CD14-positive monocyte (primary cell): ENCODE measurements around the gene SMIM13. TPM values are rescaled to one million over a fixed set of nuclear protein-coding genes. Genes with fewer than 3 reads are reported as not detected.
A peak's percentile ranks its signal among the peaks of the same experiment; 100 is the strongest.

Experiments used
- DNase-seq, 3 donors: peaks; one replicate each; pipeline ENCODE4 v3.0.0-alpha.2; 2011 to 2022
- H2AFZ ChIP-seq: 2 replicates; pipeline ENCODE4 v1.6.0; 2012; ENCODE audit warnings: mild to moderate bottlenecking, low read depth, low read length, inconsistent platforms; ENCODE audit not compliant: insufficient read depth, poor library complexity, severe bottlenecking
- H3K27ac ChIP-seq, 2 donors: 1 replicate in 1 of 2; 2 replicates in 1 of 2; pipeline ENCODE4 v1.5.1; 2012 to 2013; ENCODE audit warnings: low read length in 2 of 2, control low read depth in 1 of 2, inconsistent platforms in 1 of 2, low read depth in 1 of 2, mild to moderate bottlenecking in 1 of 2
- H3K27me3 ChIP-seq, 2 donors: one replicate each; pipeline versions ENCODE4 v1.6.0 to v1.6.1; 2011 to 2013; ENCODE audit warnings: low read length in 2 of 2; ENCODE audit not compliant: control insufficient read depth in 2 of 2, insufficient read depth in 2 of 2
- H3K36me3 ChIP-seq, 2 donors: replicated peaks in 1 of 2; 1 replicate in 1 of 2; 2 replicates in 1 of 2; pipeline versions ENCODE4 v1.5.1 to v1.6.1; 2012 to 2013; ENCODE audit warnings: low read length in 2 of 2, control low read depth in 1 of 2, inconsistent platforms in 1 of 2, mild to moderate bottlenecking in 1 of 2; ENCODE audit not compliant: insufficient read depth in 2 of 2, control insufficient read depth in 1 of 2
- H3K4me1 ChIP-seq, 2 donors: 1 replicate in 1 of 2; 2 replicates in 1 of 2; pipeline versions ENCODE4 v1.5.1 to v1.6.1; 2012 to 2013; ENCODE audit warnings: low read length in 2 of 2, control low read depth in 1 of 2, inconsistent platforms in 1 of 2, mild to moderate bottlenecking in 1 of 2, moderate library complexity in 1 of 2; ENCODE audit not compliant: insufficient read depth in 2 of 2, control insufficient read depth in 1 of 2
- H3K4me2 ChIP-seq: replicated peaks from 2 replicates; pipeline ENCODE3; 2012; ENCODE audit warnings: low read length, moderate library complexity, mild to moderate bottlenecking; ENCODE audit not compliant: poor library complexity, severe bottlenecking; ENCODE audit errors: extremely low read depth
- H3K4me3 ChIP-seq, 3 experiments: fragments of 200-600 bp in 1 of 3; sonication (generic) in 1 of 3; replicated peaks in 1 of 3; 1 replicate in 2 of 3; 2 replicates in 1 of 3; pipeline ENCODE4 v1.5.1; 2011 to 2013; ENCODE audit warnings: low read length in 3 of 3, mild to moderate bottlenecking in 3 of 3, control low read depth in 2 of 3, low read depth in 2 of 3, inconsistent platforms in 1 of 3, moderate library complexity in 1 of 3
- H3K79me2 ChIP-seq: 2 replicates; pipeline ENCODE4 v1.6.0; 2012; ENCODE audit warnings: mild to moderate bottlenecking, control low read depth, inconsistent platforms, low read length, moderate library complexity; ENCODE audit not compliant: insufficient read depth
- H3K9ac ChIP-seq: 2 replicates; pipeline ENCODE4 v1.6.0; 2017; ENCODE audit warnings: low read length, mild to moderate bottlenecking; ENCODE audit not compliant: insufficient read depth, poor library complexity, severe bottlenecking
- H3K9me3 ChIP-seq, 2 donors: replicated peaks in 1 of 2; 1 replicate in 1 of 2; 2 replicates in 1 of 2; pipeline versions ENCODE4 v1.5.1 to v1.6.1; 2012 to 2013; ENCODE audit warnings: low read length in 2 of 2, control low read depth in 1 of 2; ENCODE audit not compliant: control insufficient read depth in 1 of 2, insufficient read depth in 1 of 2
- H4K20me1 ChIP-seq: 2 replicates; pipeline ENCODE4 v1.6.0; 2012; ENCODE audit warnings: mild to moderate bottlenecking, low read length, control low read depth, moderate library complexity; ENCODE audit not compliant: insufficient read depth
- H3K27ac Mint-ChIP-seq, 7 donors: one replicate each; pipeline ENCODE4 v1.8.0; 2020; ENCODE audit warnings: mild to moderate bottlenecking in 7 of 7, mixed read lengths in 7 of 7, moderate library complexity in 6 of 7, inconsistent platforms in 2 of 7
- H3K27me3 Mint-ChIP-seq, 3 donors: one replicate each; pipeline ENCODE4 v1.8.0; 2021 to 2022; ENCODE audit warnings: low read depth in 3 of 3, mild to moderate bottlenecking in 3 of 3, mixed read lengths in 3 of 3, moderate library complexity in 3 of 3, inconsistent platforms in 1 of 3
- H3K36me3 Mint-ChIP-seq, 2 donors: one replicate each; pipeline ENCODE4 v1.8.0; 2020; ENCODE audit warnings: mixed read lengths in 2 of 2, inconsistent platforms in 1 of 2, mild to moderate bottlenecking in 1 of 2
- H3K4me1 Mint-ChIP-seq: one replicate; pipeline ENCODE4 v1.8.0; 2020; ENCODE audit warnings: mild to moderate bottlenecking, mixed read lengths
- H3K4me3 Mint-ChIP-seq, 2 donors: one replicate each; pipeline ENCODE4 v1.8.0; 2020; ENCODE audit warnings: mild to moderate bottlenecking in 2 of 2, mixed read lengths in 2 of 2, moderate library complexity in 1 of 2
- H3K9me3 Mint-ChIP-seq, 7 donors: one replicate each; pipeline ENCODE4 v1.8.0; 2020 to 2022; ENCODE audit warnings: mixed read lengths in 7 of 7, mild to moderate bottlenecking in 6 of 7, moderate library complexity in 6 of 7, inconsistent platforms in 2 of 7
- CTCF ChIP-seq: fragments of 200-600 bp; IDR thresholded peaks from one replicate; pipeline ENCODE4 v1.8.0; 2022; ENCODE audit warnings: antibody characterized with exemption, mild to moderate bottlenecking
- WGBS: methylation state at CpG from one replicate; pipeline ENCODE4 v1.1.5; 2013; ENCODE audit warnings: missing lambda C conversion rate; ENCODE audit not compliant: insufficient coverage; 5-methylcytosine and 5-hydroxymethylcytosine counted together
- intact Hi-C, 2 donors: fragments of 100-400 bp; cut with micrococcal nuclease; formaldehyde crosslinking; loops; one replicate each; pipeline versions ENCODE4 v1.15.0 to v1.15.1; 2023
- polyA plus RNA-seq, 3 donors: library from polyadenylated mRNA; depleted of rRNA in 1 of 3; unstranded in 2 of 3; stranded (reverse) in 1 of 3; fragments of 300-500 nt in 2 of 3; fragments of >200 nt in 1 of 3; fragmentation: Illumina TruSeq in 2 of 3; gene quantifications; 1 replicate in 2 of 3; 2 replicates in 1 of 3; pipeline ENCODE4 v1.2.3, GENCODE V29; 2012 to 2021

SMIM13 gene
- polyA plus RNA-seq, 3 donors = 1.4 to 3.4 (median 2.4) TPM

GRCh38 chr6:11142296-11143027, 48.8 kb downstream of the SMIM13 start:
- H3K4me2 ChIP-seq = no peak overlapping the region
- H3K36me3 ChIP-seq = no peaks in the 10 kb centered on the region
- H2AFZ ChIP-seq = no peak overlapping the region
- peaks cover 0 to 2% of the 10 kb centered on the region in 2 donors for H3K36me3 Mint-ChIP-seq
- no peaks in the 10 kb centered on the region for H3K27me3 Mint-ChIP-seq
- TF ChIP-seq CTCF = no peak
- H3K79me2 ChIP-seq = no peaks in the 10 kb centered on the region
- peaks cover 30 to 33% of the 10 kb centered on the region in 2 donors for H3K4me1 ChIP-seq
- peak in 2 of 3 donors; percentile 54 to 57 for DNase-seq
- 100% methylated on average over 3 of the region's 8 CpGs for WGBS
- H3K27me3 ChIP-seq = no peaks in the 10 kb centered on the region
- peak overlapping the region; percentile 2 to 95 (median 51) for H3K27ac Mint-ChIP-seq
- H3K4me1 Mint-ChIP-seq = peaks cover 40% of the 10 kb centered on the region
- no peaks in the 10 kb centered on the region for H3K9me3 ChIP-seq
- no peak overlapping the region for H3K9ac ChIP-seq
- intact Hi-C loops = loop anchor here (5.0 to 10.0 kb wide), 5 partner anchors 50 to 435 kb away; partner anchors contain the start of gene SMIM13 (in 1 of the 2)
- no peak overlapping the region for H3K4me3 ChIP-seq
- no peaks in the 10 kb centered on the region for H4K20me1 ChIP-seq
- no peak overlapping the region for H3K27ac ChIP-seq
- H3K4me3 Mint-ChIP-seq = no peak overlapping the region
- peaks cover 0 to 5% (median 0%) of the 10 kb centered on the region in 7 donors for H3K9me3 Mint-ChIP-seq

GRCh38 chr6:11143394-11144371, 50.0 kb downstream of the SMIM13 start:
- Histone ChIP-seq H3K4me3 (no peak overlapping the region), H3K79me2 (no peaks in the 10 kb centered on the region), H3K27ac (peak overlapping the region in 1 of 2 donors; percentile 81), H3K9ac (no peak overlapping the region), H3K4me2 (peak overlapping the region; percentile 43), H3K4me1 (peaks cover 30 to 33% of the 10 kb centered on the region in 2 donors), H2AFZ (no peak overlapping the region), H4K20me1 (no peaks in the 10 kb centered on the region), H3K9me3 (no peaks in the 10 kb centered on the region), H3K27me3 (no peaks in the 10 kb centered on the region), H3K36me3 (no peaks in the 10 kb centered on the region)
- peaks cover 0 to 5% (median 0%) of the 10 kb centered on the region in 7 donors for H3K9me3 Mint-ChIP-seq
- H3K36me3 Mint-ChIP-seq = peaks cover 0 to 2% of the 10 kb centered on the region in 2 donors
- peak; percentile 96 to 99 (median 98) for DNase-seq
- H3K4me3 Mint-ChIP-seq = peak overlapping the region in 1 of 2 donors; percentile 78
- intact Hi-C loops = loop anchor here (2.0 to 10.0 kb wide), 6 partner anchors 51 to 434 kb away; partner anchors contain the start of gene SMIM13 (in 1 of the 2)
- H3K4me1 Mint-ChIP-seq = peaks cover 40% of the 10 kb centered on the region
- peak overlapping the region; percentile 89 to 98 (median 95) for H3K27ac Mint-ChIP-seq
- peaks cover 0 to 2% (median 0%) of the 10 kb centered on the region in 3 donors for H3K27me3 Mint-ChIP-seq
- no peak for TF ChIP-seq CTCF
- WGBS = 33% methylated on average over 9 of the region's 10 CpGs
